Mesendoderm (in vitro differentiated cells): Measurements from ENCODE around the gene MTUS2.

Source experiments
- DNase-seq: peaks from one replicate; pipeline ENCODE4 v3.0.0; 2013
- H2AK5ac ChIP-seq: 2 replicates; pipeline ENCODE4 v1.6.1; 2013; ENCODE audit warnings: low read length, inconsistent platforms
- H2BK120ac ChIP-seq: 2 replicates; pipeline ENCODE4 v1.6.1; 2013; ENCODE audit warnings: low read depth, mild to moderate bottlenecking, low read length, moderate library complexity, mixed read lengths
- H2BK15ac ChIP-seq: replicated peaks from 2 replicates; pipeline ENCODE4 v1.6.1; 2013; ENCODE audit warnings: low read depth, mild to moderate bottlenecking, moderate library complexity
- H2BK5ac ChIP-seq: 2 replicates; pipeline ENCODE4 v1.6.1; 2013; ENCODE audit warnings: low read length, inconsistent platforms
- H3K18ac ChIP-seq: 2 replicates; pipeline ENCODE4 v1.6.1; 2013; ENCODE audit warnings: mild to moderate bottlenecking, low read length, mixed read lengths
- H3K23ac ChIP-seq: one replicate; pipeline ENCODE4 v1.6.1; 2013; ENCODE audit warnings: low read length
- H3K27ac ChIP-seq: 2 replicates; pipeline ENCODE4 v1.5.1; 2013; ENCODE audit warnings: low read depth, mild to moderate bottlenecking, inconsistent platforms, low read length, moderate library complexity
- H3K27me3 ChIP-seq: 2 replicates; pipeline ENCODE4 v1.6.1; 2013; ENCODE audit warnings: low read length, control low read depth, mild to moderate bottlenecking, inconsistent platforms; ENCODE audit not compliant: insufficient read depth, poor library complexity
- H3K36me3 ChIP-seq: 2 replicates; pipeline ENCODE4 v1.6.1; 2013; ENCODE audit warnings: low read length, inconsistent platforms; ENCODE audit not compliant: control insufficient read depth, insufficient read depth
- H3K4ac ChIP-seq: one replicate; pipeline ENCODE4 v1.6.1; 2013; ENCODE audit warnings: low read depth, mild to moderate bottlenecking, low read length, moderate library complexity
- H3K4me1 ChIP-seq: 2 replicates; pipeline ENCODE4 v1.6.1; 2013; ENCODE audit warnings: low read depth, low read length, inconsistent platforms; ENCODE audit not compliant: control insufficient read depth
- H3K4me2 ChIP-seq: 2 replicates; pipeline ENCODE4 v1.6.1; 2013; ENCODE audit warnings: low read length
- H3K4me3 ChIP-seq: 2 replicates; pipeline ENCODE4 v1.5.1; 2013; ENCODE audit warnings: mild to moderate bottlenecking, low read length
- H3K56ac ChIP-seq: one replicate; pipeline ENCODE4 v1.6.1; 2013; ENCODE audit warnings: low read length
- H3K79me1 ChIP-seq: 2 replicates; pipeline ENCODE4 v1.6.1; 2013; ENCODE audit warnings: low read length, inconsistent platforms
- H3K79me2 ChIP-seq: 2 replicates; pipeline ENCODE4 v1.6.1; 2013; ENCODE audit warnings: mild to moderate bottlenecking, low read length; ENCODE audit not compliant: control insufficient read depth, insufficient read depth
- H3K9ac ChIP-seq: 2 replicates; pipeline ENCODE4 v1.6.1; 2013; ENCODE audit warnings: low read length, inconsistent platforms
- H4K5ac ChIP-seq: one replicate; pipeline ENCODE4 v1.6.1; 2013; ENCODE audit warnings: low read length
- H4K8ac ChIP-seq: one replicate; pipeline ENCODE4 v1.6.1; 2013; ENCODE audit warnings: low read depth, mild to moderate bottlenecking, control low read depth, low read length, moderate library complexity
- WGBS: extraction: QIAGEN DNeasy Blood & Tissue Kit; methylation state at CpG from one replicate; pipeline ENCODE4 v1.1.7; 2013; ENCODE audit warnings: low lambda C conversion rate, missing lambda C conversion rate; ENCODE audit not compliant: insufficient coverage; ENCODE audit errors: extremely low coverage; 5-methylcytosine and 5-hydroxymethylcytosine counted together

The MTUS2 gene

DNA sequence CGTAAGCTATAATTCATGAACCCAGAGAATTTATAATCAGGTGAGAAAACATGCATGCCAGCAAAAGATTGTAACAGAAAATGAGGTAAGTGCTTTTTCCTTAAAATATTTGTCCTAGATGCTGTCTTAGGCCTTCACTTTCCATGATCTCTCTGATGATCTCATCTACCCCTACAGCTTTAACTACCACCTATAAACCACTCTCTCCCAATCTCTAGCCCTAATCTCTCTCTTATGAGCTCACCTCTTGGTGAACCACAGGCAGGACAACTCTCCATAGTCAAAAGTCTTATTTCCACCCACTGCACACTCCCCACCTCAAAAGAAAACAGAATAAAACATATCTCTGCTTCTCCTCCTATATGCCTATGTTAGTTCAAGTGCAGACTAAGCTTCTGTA is 638.3 kb downstream of the MTUS2 start:
- Histone ChIP-seq H2AK5ac (no peak overlapping the region), H4K8ac (no peak overlapping the region), H3K4me2 (no peak overlapping the region), H3K4me3 (no peak overlapping the region), H2BK15ac (no peak overlapping the region), H3K27ac (no peak overlapping the region), H4K5ac (no peak overlapping the region), H3K79me1 (no peaks in the 10 kb centered on the region), H3K79me2 (no peaks in the 10 kb centered on the region), H3K36me3 (no peaks in the 10 kb centered on the region), H3K18ac (no peak overlapping the region), H2BK5ac (no peak overlapping the region), H3K4ac (no peak overlapping the region), H2BK120ac (no peak overlapping the region), H3K9ac (no peak overlapping the region), H3K56ac (no peak overlapping the region), H3K27me3 (no peaks in the 10 kb centered on the region), H3K23ac (no peak overlapping the region), H3K4me1 (no peaks in the 10 kb centered on the region)
- no CpG with 5 or more reads among the region's 1 CpG for WGBS
- no peak for DNase-seq

DNA sequence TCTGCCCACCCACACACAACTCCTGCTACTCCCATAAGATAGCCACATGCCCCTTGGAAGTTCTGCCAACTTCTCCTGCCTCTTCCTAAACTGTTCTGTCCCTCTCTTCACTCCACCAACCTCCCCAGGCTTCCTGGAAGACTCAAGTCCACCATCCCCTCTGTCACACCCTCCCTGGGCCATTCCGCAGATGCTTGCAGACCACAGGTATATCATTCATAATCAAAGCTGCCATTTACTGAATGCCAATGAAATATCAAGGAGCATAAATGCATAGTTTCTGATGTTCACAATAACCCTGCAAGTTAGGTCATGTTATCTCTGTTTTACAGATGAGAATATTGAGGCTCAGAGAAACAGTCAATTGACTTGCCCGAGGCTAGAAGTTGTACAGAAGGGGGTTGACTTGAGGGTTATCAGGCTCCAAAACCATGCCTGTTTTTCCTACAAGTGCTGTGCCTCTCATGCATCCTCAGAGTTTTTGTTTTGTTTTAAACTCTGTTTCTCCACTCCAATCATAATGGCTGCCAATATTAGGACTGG is 639.7 kb downstream of the MTUS2 start:
- no CpG with 5 or more reads among the region's 2 CpGs for WGBS

DNA sequence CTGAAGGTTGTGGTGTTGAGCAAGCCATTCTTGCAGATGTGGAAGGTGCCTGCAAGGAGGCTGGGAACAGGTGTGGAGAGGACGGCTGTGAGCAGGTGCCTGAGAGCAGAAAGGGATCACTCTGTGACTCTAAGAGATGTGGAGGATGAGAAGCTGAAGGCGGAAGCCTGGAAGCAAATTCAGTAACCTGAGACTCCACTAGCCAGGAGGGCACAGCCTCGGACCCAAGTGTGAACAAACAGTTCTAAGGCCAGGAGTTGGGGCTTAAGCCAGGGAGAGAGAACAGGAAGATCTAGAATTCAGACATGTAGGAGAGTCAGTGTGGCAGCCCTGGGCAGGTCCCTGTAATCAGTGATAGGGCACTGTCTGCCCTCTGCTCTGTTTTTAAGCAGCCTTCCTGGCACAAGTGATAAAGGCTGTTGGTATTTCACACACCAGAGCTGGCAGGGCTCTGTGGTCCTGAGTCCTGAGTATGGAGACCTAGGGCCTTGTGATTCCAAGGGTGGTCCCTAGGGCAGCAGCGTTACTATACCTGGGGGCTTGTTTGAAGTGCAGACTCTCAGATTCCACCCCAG is 644.1 kb downstream of the MTUS2 start:
- no peaks in the 10 kb centered on the region for H3K27me3 ChIP-seq
- no peak overlapping the region for H3K18ac ChIP-seq
- H4K8ac ChIP-seq, result no peak overlapping the region
- no peak overlapping the region for H3K4me2 ChIP-seq
- H3K27ac ChIP-seq, result no peak overlapping the region
- H3K9ac ChIP-seq, result no peak overlapping the region
- H2BK120ac ChIP-seq, result no peak overlapping the region
- H2AK5ac ChIP-seq, result no peak overlapping the region
- H3K4me1 ChIP-seq, result no peaks in the 10 kb centered on the region
- no peaks in the 10 kb centered on the region for H3K79me2 ChIP-seq
- no peak overlapping the region for H3K4me3 ChIP-seq
- H2BK15ac ChIP-seq, result no peak overlapping the region
- H3K36me3 ChIP-seq, result no peaks in the 10 kb centered on the region
- no CpG with 5 or more reads among the region's 4 CpGs for WGBS
- no peak overlapping the region for H3K23ac ChIP-seq
- no peak for DNase-seq
- H4K5ac ChIP-seq, result no peak overlapping the region
- H2BK5ac ChIP-seq, result no peak overlapping the region
- no peak overlapping the region for H3K4ac ChIP-seq
- H3K79me1 ChIP-seq, result no peaks in the 10 kb centered on the region
- H3K56ac ChIP-seq, result no peak overlapping the region

More for the DNA sequence above, 639.7 kb downstream of the MTUS2 start:
- no peak overlapping the region for H2BK15ac ChIP-seq
- no peak overlapping the region for H3K9ac ChIP-seq
- no peaks in the 10 kb centered on the region for H3K79me2 ChIP-seq
- H3K4ac ChIP-seq, result no peak overlapping the region
- no peak overlapping the region for H3K27ac ChIP-seq
- H3K4me3 ChIP-seq, result no peak overlapping the region
- no peak overlapping the region for H3K23ac ChIP-seq
- H3K36me3 ChIP-seq, result no peaks in the 10 kb centered on the region
- H3K4me1 ChIP-seq, result no peaks in the 10 kb centered on the region
- H2AK5ac ChIP-seq, result no peak overlapping the region
- no peak overlapping the region for H2BK5ac ChIP-seq
- H3K79me1 ChIP-seq, result no peaks in the 10 kb centered on the region
- no peaks in the 10 kb centered on the region for H3K27me3 ChIP-seq
- H4K8ac ChIP-seq, result no peak overlapping the region
- H3K18ac ChIP-seq, result no peak overlapping the region
- H4K5ac ChIP-seq, result no peak overlapping the region
- no peak overlapping the region for H2BK120ac ChIP-seq
- no peak for DNase-seq
- H3K4me2 ChIP-seq, result no peak overlapping the region
- H3K56ac ChIP-seq, result no peak overlapping the region

DNA sequence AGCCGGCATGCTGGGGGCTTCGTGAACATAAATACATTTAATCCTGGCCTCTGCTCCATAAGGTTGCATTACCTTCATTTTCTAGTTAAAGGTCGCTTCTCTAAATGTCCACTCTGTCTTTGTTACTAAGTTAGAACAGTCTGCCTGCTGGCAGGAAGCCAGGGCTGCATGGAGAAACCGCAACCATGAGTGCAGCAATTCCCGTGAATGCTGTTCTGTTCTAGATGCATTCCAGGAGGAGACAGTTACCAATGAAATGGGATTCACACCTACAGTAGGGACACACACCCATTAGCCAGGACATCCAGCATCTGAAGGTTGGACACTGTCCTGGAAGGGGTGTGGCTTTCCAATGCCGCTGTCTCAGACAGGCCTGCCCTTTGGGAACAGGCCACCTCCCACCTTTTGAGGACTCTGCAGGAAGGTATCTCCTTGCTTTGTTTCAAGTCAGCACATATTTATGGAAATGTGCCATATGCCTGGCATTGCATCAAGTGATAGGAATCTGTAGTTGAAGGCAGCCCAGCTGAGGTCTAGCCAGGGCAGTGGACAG is 645.7 kb downstream of the MTUS2 start:
- Histone ChIP-seq H3K56ac (no peak overlapping the region), H3K4ac (no peak overlapping the region), H3K4me3 (no peak overlapping the region), H3K27me3 (no peaks in the 10 kb centered on the region), H3K18ac (no peak overlapping the region), H3K4me1 (no peaks in the 10 kb centered on the region), H3K4me2 (no peak overlapping the region), H4K8ac (no peak overlapping the region), H4K5ac (no peak overlapping the region), H3K36me3 (no peaks in the 10 kb centered on the region), H2BK15ac (no peak overlapping the region), H3K79me2 (no peaks in the 10 kb centered on the region), H2BK5ac (no peak overlapping the region), H2AK5ac (no peak overlapping the region), H3K79me1 (no peaks in the 10 kb centered on the region), H3K23ac (no peak overlapping the region), H2BK120ac (no peak overlapping the region), H3K27ac (no peak overlapping the region), H3K9ac (no peak overlapping the region)
- peak; percentile 61 for DNase-seq
- no CpG with 5 or more reads among the region's 6 CpGs for WGBS

DNA sequence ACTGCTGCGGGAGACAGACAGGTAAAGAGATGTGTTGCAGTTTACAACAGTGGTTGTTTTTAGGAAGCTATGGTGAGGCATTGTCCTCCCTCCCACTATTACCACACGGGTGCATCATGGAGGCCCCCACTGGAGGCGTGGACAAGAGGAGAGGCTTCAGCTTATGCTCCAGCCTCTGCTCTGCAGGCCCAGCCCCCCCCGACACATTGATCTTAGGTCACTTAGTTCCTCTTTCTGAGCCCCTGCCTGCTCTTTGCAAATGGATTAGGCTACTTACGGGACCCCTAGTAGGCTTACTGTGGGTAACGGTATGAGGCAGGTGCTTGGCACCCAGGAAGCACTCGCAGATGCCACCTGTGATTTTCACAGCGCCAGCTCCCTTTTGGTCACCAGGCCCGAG is 651.4 kb downstream of the MTUS2 start:
- H4K5ac ChIP-seq, result no peak overlapping the region
- H3K23ac ChIP-seq, result no peak overlapping the region
- H3K27ac ChIP-seq, result no peak overlapping the region
- no peak overlapping the region for H3K4me3 ChIP-seq
- no peak overlapping the region for H2BK15ac ChIP-seq
- no peaks in the 10 kb centered on the region for H3K4me1 ChIP-seq
- H3K36me3 ChIP-seq, result no peaks in the 10 kb centered on the region
- H3K27me3 ChIP-seq, result no peaks in the 10 kb centered on the region
- no peak overlapping the region for H2BK120ac ChIP-seq
- H3K4ac ChIP-seq, result no peak overlapping the region
- no peaks in the 10 kb centered on the region for H3K79me1 ChIP-seq
- H2AK5ac ChIP-seq, result no peak overlapping the region
- H4K8ac ChIP-seq, result no peak overlapping the region
- H3K18ac ChIP-seq, result no peak overlapping the region
- H3K9ac ChIP-seq, result no peak overlapping the region
- whole genome bisulfite sequencing, result no CpG with 5 or more reads among the region's 9 CpGs
- H2BK5ac ChIP-seq, result no peak overlapping the region
- no peak overlapping the region for H3K4me2 ChIP-seq
- no peak overlapping the region for H3K56ac ChIP-seq
- H3K79me2 ChIP-seq, result no peaks in the 10 kb centered on the region
- no peak for DNase-seq
